HAP-1 (cell line): ENCODE measurements around the gene DOCK9.

Experiments
- DNase-seq, 2 experiments: peaks; one replicate each; pipeline ENCODE4 v3.0.0-alpha.2; 2016 to 2020; ENCODE audit warnings: low spot score in 2 of 2
- H3K27me3 ChIP-seq: fragments of 250-450 bp; sonication (Bioruptor Pico); 2 replicates; pipeline ENCODE4 v1.5.1; 2020; ENCODE audit warnings: low read depth, mild to moderate bottlenecking, moderate library complexity
- H3K36me3 ChIP-seq: fragments of 250-450 bp; sonication (Bioruptor Pico); replicated peaks from 2 replicates; pipeline ENCODE4 v1.5.1; 2020; ENCODE audit warnings: mild to moderate bottlenecking
- H3K4me1 ChIP-seq: fragments of 250-450 bp; sonication (Bioruptor Pico); 2 replicates; pipeline ENCODE4 v1.5.1; 2020; ENCODE audit warnings: mild to moderate bottlenecking
- H3K4me3 ChIP-seq: fragments of 250-450 bp; sonication (Bioruptor Pico); 2 replicates; pipeline ENCODE4 v1.5.1; 2020; ENCODE audit warnings: mild to moderate bottlenecking, moderate library complexity
- H3K9me3 ChIP-seq: fragments of 250-450 bp; sonication (Bioruptor Pico); 2 replicates; pipeline ENCODE4 v1.5.1; 2020; ENCODE audit warnings: mild to moderate bottlenecking, moderate library complexity
- in situ Hi-C: fragments of 300-500 bp; cut with MboI; formaldehyde crosslinking; loops from 3 replicates; pipeline ENCODE4 v1.14.3; 2020; ENCODE audit warnings: low sequenced_read_pairs, inconsistent platforms, mixed read lengths

DOCK9 gene

DNA sequence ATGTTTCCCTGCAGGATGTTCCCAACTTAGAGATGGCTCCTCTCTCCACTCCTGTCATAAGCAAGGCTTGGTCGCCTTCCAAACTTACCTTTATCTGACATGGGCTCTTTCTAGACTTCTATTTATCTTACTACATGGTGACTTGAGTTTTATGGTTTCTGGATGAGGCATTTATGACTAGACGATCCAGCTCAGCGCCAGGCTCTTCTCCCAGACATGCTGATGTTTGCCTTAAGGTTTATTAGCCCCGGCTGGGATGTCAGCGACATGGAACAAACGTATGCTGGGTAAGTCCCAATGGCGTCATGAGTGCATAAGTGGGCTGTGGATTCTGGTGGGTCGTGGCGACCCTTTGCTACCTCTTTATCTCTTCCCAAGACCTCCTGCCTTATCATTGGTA lies 185.5 kb downstream of the DOCK9 start:
- DNase-seq = no peak
- Histone ChIP-seq H3K27me3 (no peaks in the 10 kb centered on the region), H3K9me3 (no peaks in the 10 kb centered on the region), H3K4me3 (no peak overlapping the region), H3K4me1 (no peaks in the 10 kb centered on the region), H3K36me3 (no peaks in the 10 kb centered on the region)
- in situ Hi-C loops = no loop called here

DNA sequence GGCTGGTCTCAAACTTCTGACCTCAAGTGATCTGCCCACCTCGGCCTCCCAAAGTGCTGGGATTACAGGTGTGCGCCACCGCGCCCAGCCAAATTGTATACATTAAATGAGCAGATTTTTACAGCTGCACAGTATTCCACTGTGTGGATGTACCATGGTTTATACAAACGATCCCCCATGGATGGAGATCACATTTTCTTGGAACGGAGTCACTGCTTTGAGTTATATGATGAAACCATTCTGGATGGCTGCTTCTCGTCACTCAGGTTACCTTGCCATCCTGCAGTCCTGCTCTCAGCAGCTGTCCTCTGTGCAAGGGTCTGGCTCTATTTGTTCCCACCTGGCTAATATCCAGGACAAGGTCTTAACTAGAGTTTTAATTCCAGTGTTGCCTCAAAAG lies 186.3 kb downstream of the DOCK9 start:
- in situ Hi-C loops = no loop called here
- no peaks in the 10 kb centered on the region for H3K27me3 ChIP-seq
- no peaks in the 10 kb centered on the region for H3K36me3 ChIP-seq
- H3K4me3 ChIP-seq = no peak overlapping the region
- DNase-seq = no peak
- no peaks in the 10 kb centered on the region for H3K9me3 ChIP-seq
- no peaks in the 10 kb centered on the region for H3K4me1 ChIP-seq

DNA sequence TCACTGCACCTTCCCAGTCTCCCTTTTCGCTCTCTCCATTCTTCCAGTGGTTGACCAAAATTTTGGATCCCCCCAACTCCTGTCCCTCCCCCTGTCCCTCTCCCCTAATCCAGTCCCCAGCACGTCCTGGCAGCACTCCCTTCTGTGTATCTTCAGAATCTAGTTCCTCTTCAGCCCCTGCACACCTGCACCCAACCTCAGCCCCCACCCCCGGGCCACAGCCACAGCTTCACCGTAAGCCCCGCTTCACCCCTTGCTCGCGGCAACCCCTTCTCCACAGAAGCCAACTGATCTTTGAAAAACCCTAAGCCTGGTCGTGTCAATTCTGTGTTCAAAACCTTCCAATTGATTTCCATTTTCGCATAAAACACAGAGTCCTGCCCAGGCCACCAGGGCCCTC lies 189.9 kb downstream of the DOCK9 start:
- DNase-seq = no peak
- no peaks in the 10 kb centered on the region for H3K36me3 ChIP-seq
- H3K9me3 ChIP-seq = no peaks in the 10 kb centered on the region
- H3K4me1 ChIP-seq = no peaks in the 10 kb centered on the region
- H3K27me3 ChIP-seq = no peaks in the 10 kb centered on the region
- in situ Hi-C loops = no loop called here
- H3K4me3 ChIP-seq = no peak overlapping the region

DNA sequence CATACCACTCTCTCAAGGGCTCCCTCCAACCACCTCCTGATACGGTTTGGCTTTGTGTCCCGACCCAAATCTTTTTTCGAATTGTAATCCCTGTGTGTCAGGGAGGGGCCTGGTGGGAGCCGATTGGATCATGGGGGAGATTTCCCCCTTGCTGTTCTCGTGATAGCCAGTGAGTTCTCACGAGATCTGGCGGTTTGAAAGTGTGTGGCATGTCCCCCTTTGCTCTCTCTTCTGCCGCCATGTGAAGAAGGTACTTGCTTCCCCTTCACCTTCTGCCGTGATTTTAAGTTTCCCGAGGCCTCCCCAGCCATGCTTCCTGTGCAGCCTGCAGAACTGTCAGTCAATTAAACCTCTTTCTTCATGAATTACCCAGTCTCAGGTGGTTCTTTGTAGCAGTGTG lies 190.7 kb downstream of the DOCK9 start:
- Histone ChIP-seq H3K36me3 (no peaks in the 10 kb centered on the region), H3K27me3 (no peaks in the 10 kb centered on the region), H3K9me3 (no peaks in the 10 kb centered on the region), H3K4me3 (no peak overlapping the region), H3K4me1 (no peaks in the 10 kb centered on the region)
- DNase-seq = no peak
- in situ Hi-C loops = no loop called here

DNA sequence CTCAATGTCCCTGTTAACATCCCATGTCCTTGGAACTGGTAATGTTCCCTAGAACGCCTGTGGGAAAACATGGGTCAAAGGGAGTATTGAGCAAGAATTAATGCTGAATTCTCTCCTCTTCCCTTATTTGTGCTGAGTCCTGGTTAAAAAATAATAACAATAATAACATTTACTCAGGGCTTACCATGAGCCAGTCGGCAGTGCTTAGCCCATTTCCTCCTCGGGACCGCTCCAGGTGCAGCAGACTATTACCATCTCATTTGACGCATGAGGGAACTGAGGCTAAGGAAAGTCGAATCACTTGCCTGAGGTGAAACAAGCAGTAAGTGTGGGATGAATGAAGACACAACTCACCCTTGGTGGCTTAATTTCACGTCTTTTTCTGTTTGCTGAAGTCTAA lies 191.8 kb downstream of the DOCK9 start:
- DNase-seq = no peak
- no peaks in the 10 kb centered on the region for H3K36me3 ChIP-seq
- H3K9me3 ChIP-seq = no peaks in the 10 kb centered on the region
- in situ Hi-C loops = no loop called here
- no peak overlapping the region for H3K4me3 ChIP-seq
- no peaks in the 10 kb centered on the region for H3K4me1 ChIP-seq
- H3K27me3 ChIP-seq = no peaks in the 10 kb centered on the region

DNA sequence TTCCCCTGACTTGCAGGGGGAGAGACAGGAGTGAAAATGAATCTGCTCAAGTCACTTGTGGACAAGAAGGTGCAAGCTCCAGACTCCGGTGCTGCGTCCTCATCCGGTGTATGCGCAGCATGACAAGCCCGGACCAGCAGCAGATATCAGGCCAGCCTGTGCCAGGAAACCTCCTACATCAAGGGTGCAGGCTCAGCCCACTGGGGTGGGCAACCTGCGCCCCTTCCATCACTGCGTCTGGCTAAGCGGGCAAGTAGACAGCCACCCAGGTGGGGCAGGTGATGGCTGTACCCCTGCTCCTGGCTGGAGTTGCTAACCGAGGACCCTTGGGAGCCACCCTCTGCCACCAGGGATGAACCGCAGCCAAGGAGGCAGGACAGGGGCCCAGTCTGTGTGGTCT lies 192.5 kb downstream of the DOCK9 start:
- Histone ChIP-seq H3K36me3 (no peaks in the 10 kb centered on the region), H3K4me3 (no peak overlapping the region), H3K27me3 (no peaks in the 10 kb centered on the region), H3K4me1 (no peaks in the 10 kb centered on the region), H3K9me3 (no peaks in the 10 kb centered on the region)
- DNase-seq = no peak
- in situ Hi-C loops = no loop called here

DNA sequence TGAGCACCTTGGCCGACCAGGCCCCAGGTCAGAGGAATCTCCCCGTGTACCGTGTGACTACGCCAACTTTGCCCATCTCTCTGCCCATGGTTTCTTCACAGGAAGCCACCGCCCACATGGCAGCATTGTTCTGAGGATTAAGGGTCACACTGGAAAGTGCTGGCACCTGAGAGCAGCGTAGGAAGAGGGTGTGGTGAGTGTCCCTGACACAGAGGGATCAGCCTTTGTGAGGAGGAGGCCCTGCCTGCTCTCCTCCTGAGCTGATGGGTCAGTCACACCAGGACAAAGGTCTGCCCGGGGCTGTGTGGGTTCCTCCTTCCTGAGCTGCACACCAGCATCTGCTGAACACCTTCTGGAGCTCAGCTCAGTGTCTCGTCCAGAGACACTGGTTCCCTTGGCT lies 193.2 kb downstream of the DOCK9 start:
- H3K4me3 ChIP-seq = no peak overlapping the region
- H3K36me3 ChIP-seq = no peaks in the 10 kb centered on the region
- H3K27me3 ChIP-seq = no peaks in the 10 kb centered on the region
- no peaks in the 10 kb centered on the region for H3K4me1 ChIP-seq
- DNase-seq = no peak
- no peaks in the 10 kb centered on the region for H3K9me3 ChIP-seq
- in situ Hi-C loops = no loop called here

DNA sequence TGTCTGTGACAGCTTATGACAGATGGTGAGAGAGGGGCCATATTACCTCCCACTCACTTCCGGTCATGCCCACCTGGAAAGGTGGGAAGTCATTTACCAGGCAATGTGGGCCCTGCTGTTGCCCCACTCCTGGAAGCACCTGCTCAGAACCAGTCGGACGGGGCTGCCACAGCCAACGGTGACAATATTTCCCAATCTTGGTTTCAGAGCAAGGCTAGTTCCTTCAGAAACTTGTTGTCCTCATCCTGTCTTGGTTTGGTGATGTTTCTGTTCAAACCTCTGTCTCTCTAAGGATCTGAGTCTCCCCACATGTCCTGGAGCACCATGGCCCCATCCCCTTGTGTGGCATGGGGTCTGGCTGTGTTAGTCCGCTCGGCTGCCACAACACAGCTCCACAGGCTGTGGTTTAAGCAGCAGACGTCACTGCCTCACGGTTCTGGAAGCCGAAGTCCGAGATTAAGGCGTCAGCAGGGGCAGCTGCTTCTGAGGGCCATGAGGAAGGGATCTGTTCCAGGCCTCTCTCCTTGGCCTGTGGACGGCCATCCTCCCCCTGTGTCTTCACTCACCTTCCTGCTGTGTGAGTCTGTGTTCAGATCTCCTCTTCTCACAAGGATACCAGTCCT lies 193.9 kb downstream of the DOCK9 start:
- Histone ChIP-seq H3K27me3 (no peaks in the 10 kb centered on the region), H3K4me3 (no peak overlapping the region), H3K9me3 (no peaks in the 10 kb centered on the region), H3K4me1 (no peaks in the 10 kb centered on the region), H3K36me3 (no peaks in the 10 kb centered on the region)
- in situ Hi-C loops = no loop called here
- no peak for DNase-seq

DNA sequence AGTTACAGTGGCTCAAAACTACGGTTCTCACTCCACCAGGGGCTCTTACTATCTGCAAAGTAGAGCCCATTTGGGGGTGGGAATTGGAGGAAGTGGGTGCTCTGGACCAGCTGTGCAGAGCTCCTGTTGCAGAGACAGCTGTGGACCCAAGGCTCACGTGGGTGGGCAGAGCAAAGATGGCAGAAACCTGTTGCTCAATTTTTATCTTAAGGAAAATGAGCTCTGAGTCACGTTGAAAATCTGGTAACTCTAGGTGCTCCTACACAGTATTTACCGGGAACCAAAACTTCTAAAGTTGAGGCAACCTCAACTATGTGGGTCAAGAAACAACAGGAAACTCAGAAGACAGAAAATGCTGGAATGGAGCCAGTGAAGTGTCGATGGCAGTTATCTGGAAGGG lies 195.2 kb downstream of the DOCK9 start:
- no peak for DNase-seq
- in situ Hi-C loops = no loop called here
- Histone ChIP-seq H3K27me3 (no peaks in the 10 kb centered on the region), H3K4me1 (no peaks in the 10 kb centered on the region), H3K36me3 (no peaks in the 10 kb centered on the region), H3K4me3 (no peak overlapping the region), H3K9me3 (no peaks in the 10 kb centered on the region)

DNA sequence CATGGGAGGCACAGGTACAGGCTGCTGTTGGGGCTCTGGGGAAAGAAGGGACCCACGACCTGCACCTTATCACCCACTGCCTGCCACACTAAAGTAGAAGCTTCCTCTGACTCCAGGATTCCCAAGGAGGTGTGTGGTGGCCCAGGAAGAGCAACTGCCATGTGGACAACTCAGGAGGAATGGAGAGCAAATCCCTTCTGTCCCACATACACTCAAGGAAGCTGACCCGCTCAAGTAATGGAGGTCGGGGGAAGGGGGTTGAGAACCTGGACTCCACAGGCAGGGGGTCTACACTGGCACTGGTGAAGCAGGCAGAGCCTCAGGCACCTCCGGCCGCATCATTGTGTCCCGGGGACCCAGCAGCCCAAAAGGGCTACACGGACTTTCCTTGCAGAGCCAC lies 196.0 kb downstream of the DOCK9 start:
- no peaks in the 10 kb centered on the region for H3K36me3 ChIP-seq
- no peak for DNase-seq

DNA sequence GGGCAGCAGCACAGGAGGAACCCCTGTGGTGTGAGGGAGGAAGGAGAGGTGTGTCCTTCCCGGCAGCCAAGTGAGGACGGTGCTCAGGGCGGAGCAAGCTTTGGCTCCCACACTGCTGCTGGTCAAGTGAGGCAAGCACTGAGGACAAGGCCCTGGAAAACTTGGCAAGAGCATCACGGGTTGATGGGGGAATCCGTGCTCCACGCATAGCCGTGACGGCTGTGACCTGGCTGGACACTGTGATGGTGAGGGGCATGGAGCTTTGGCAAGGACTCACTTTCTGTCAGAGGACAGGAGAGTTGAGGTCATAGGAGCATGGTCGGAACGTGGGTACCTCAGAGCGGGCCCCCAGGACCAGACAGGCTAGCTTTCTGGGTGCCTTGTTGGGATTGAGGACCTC lies 196.4 kb downstream of the DOCK9 start:
- in situ Hi-C loops = no loop called here
- Histone ChIP-seq H3K27me3 (no peaks in the 10 kb centered on the region), H3K9me3 (no peaks in the 10 kb centered on the region), H3K4me3 (no peak overlapping the region), H3K36me3 (no peaks in the 10 kb centered on the region), H3K4me1 (0 out of 2 replicates have a peak, but pooled peaks cover 3% of the 10 kb centered on the region)
- no peak for DNase-seq

More for the DNA sequence above, 196.0 kb downstream of the DOCK9 start:
- Histone ChIP-seq H3K4me1 (0 out of 2 replicates have a peak, but pooled peaks cover under 1% of the 10 kb centered on the region), H3K4me3 (no peak overlapping the region), H3K27me3 (no peaks in the 10 kb centered on the region), H3K9me3 (no peaks in the 10 kb centered on the region)
- in situ Hi-C loops = no loop called here

DNA sequence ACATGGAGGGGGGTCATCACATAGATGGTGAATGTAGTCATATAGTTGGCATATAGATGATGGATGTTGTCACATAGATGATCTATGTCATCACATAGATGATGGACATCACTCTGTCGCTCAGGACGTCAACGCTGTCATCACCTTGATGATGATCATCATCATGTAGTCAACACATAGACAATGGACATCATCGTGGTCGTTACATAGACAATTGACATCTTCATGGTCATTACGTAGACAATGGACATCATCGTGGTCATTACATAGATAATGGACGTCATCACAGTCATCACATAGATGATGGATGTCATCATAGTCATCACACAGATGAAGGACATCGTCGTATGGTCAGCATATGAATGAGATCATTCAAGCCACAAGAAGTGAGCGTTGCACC lies 196.8 kb downstream of the DOCK9 start:
- Histone ChIP-seq H3K27me3 (no peaks in the 10 kb centered on the region), H3K9me3 (no peaks in the 10 kb centered on the region), H3K36me3 (no peaks in the 10 kb centered on the region), H3K4me1 (0 out of 2 replicates have a peak, but pooled peaks cover 3% of the 10 kb centered on the region), H3K4me3 (no peak overlapping the region)
- DNase-seq = no peak
- in situ Hi-C loops = no loop called here

DNA sequence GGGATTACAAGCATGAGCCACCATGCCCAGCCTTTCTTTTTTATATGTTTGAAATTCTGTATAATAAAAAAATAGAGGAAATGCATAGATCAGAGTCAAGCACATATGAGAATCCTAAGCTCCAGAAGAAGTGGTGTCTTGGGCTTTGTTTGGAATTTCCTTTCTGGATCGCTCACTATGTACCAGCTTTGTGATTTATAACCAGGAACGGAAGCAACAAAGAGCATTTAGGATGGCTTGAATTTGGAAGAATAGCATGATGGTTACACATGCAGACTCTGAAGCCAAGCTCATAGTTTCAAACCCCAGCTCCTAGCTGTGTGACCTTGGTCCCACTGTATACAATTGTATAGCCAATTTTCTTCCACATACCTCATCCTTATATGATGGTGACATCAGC lies 197.4 kb downstream of the DOCK9 start:
- DNase-seq = no peak
- H3K9me3 ChIP-seq = no peaks in the 10 kb centered on the region
- in situ Hi-C loops = no loop called here

DNA sequence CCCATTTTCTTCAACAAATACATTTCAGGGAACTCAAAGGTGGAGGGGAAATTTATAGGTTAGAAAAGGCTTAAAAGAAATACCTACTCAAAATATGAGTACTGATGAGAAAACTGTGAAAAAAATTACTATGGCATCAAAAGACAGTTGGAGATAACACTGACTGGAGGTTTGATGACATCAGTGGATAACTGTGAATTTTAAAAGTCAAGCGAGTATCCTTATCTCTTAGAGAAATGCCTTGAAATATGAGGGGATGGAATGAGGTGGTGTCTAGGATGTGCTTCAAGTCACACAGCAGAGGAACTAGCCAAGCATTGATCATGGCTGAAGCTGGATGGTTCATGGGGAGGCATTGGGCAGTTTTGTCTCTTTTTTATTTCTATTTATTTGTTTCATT lies 198.2 kb downstream of the DOCK9 start:
- Histone ChIP-seq H3K4me1 (0 out of 2 replicates have a peak, but pooled peaks cover 3% of the 10 kb centered on the region), H3K36me3 (no peaks in the 10 kb centered on the region), H3K27me3 (no peaks in the 10 kb centered on the region), H3K4me3 (no peak overlapping the region), H3K9me3 (no peaks in the 10 kb centered on the region)
- in situ Hi-C loops = no loop called here
- no peak for DNase-seq

More for the DNA sequence above, 197.4 kb downstream of the DOCK9 start:
- Histone ChIP-seq H3K36me3 (no peaks in the 10 kb centered on the region), H3K27me3 (no peaks in the 10 kb centered on the region), H3K4me1 (0 out of 2 replicates have a peak, but pooled peaks cover 3% of the 10 kb centered on the region), H3K4me3 (no peak overlapping the region)

DNA sequence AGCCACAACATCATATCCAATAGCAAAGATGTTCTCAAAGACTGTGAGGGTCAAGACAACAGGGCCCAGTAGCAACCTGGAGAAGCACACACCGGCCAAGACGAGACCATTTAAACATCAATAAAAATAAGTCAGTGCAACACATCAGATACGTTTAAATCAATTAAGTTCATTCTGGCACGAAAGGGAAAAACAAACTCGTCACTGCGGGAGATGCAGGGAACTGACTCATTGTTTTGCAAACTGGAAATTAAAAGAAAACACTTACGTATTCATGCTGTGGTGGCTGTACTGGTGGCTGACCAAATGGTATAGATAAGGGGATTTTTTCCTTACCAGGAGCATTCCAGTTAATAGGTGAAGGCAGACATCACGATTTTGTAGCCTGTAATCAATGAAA lies 199.1 kb downstream of the DOCK9 start:
- no peaks in the 10 kb centered on the region for H3K27me3 ChIP-seq
- in situ Hi-C loops = no loop called here
- H3K4me1 ChIP-seq = 0 out of 2 replicates have a peak, but pooled peaks cover 3% of the 10 kb centered on the region
- H3K4me3 ChIP-seq = no peak overlapping the region
- H3K36me3 ChIP-seq = no peaks in the 10 kb centered on the region
- H3K9me3 ChIP-seq = no peaks in the 10 kb centered on the region
- no peak for DNase-seq
